WERI-Rb-1 (cell line): ENCODE results near the gene CAV2.

Experiments used
- DNase-seq: peaks from one replicate; pipeline ENCODE4 v3.0.0-alpha.2; 2020
- H3K27ac ChIP-seq: fragments of 250-450 bp; sonication (Bioruptor Pico); 2 replicates; pipeline ENCODE4 v1.5.1; 2020; ENCODE audit warnings: mild to moderate bottlenecking, moderate library complexity
- H3K27me3 ChIP-seq: fragments of 250-450 bp; sonication (Bioruptor Pico); 2 replicates; pipeline ENCODE4 v1.5.1; 2021; ENCODE audit warnings: mild to moderate bottlenecking, low read depth, moderate library complexity; ENCODE audit not compliant: insufficient read depth, severe bottlenecking
- H3K36me3 ChIP-seq: fragments of 250-450 bp; sonication (Bioruptor Pico); 2 replicates; pipeline ENCODE4 v1.5.1; 2020; ENCODE audit warnings: mild to moderate bottlenecking, moderate library complexity
- H3K4me3 ChIP-seq: 2 replicates; pipeline ENCODE4 v1.5.1; 2011; ENCODE audit warnings: low read depth, mild to moderate bottlenecking, control low read depth, low read length
- H3K9me3 ChIP-seq: fragments of 250-450 bp; sonication (Bioruptor Pico); 2 replicates; pipeline ENCODE4 v1.5.1; 2021; ENCODE audit warnings: mild to moderate bottlenecking, moderate library complexity; ENCODE audit not compliant: severe bottlenecking
- CTCF ChIP-seq: IDR thresholded peaks from 2 replicates; pipeline ENCODE4 v1.5.1; 2011; ENCODE audit warnings: low read depth, mild to moderate bottlenecking, control low read depth, inconsistent platforms, low read length

CAV2 gene

GRCh38 chr7:116491887-116492653, 7.5 kb upstream of the CAV2 start:
- TF ChIP-seq CTCF, result no peak
- H3K27me3 ChIP-seq, result peaks cover 19% of the 10 kb centered on the region
- H3K4me3 ChIP-seq, result no peak overlapping the region
- no peak overlapping the region for H3K27ac ChIP-seq
- no peaks in the 10 kb centered on the region for H3K36me3 ChIP-seq
- peaks cover 5% of the 10 kb centered on the region for H3K9me3 ChIP-seq
- no peak for DNase-seq

GRCh38 chr7:116492654-116493109, 6.9 kb upstream of the CAV2 start:
- no peak for DNase-seq
- Histone ChIP-seq H3K9me3 (peaks cover 5% of the 10 kb centered on the region), H3K4me3 (no peak overlapping the region), H3K27me3 (peaks cover 23% of the 10 kb centered on the region), H3K36me3 (no peaks in the 10 kb centered on the region), H3K27ac (no peak overlapping the region)
- no peak for TF ChIP-seq CTCF

- Histone ChIP-seq H3K9me3 (peaks cover 5% of the 10 kb centered on the region), H3K36me3 (no peaks in the 10 kb centered on the region), H3K4me3 (no peak overlapping the region), H3K27ac (no peak overlapping the region), H3K27me3 (peaks cover 21% of the 10 kb centered on the region)
- no peak for DNase-seq
- no peak for TF ChIP-seq CTCF
Observed at GRCh38 chr7:116493449-116493848, 6.1 kb upstream of the CAV2 start.

- no peak overlapping the region for H3K27ac ChIP-seq
- peaks cover 24% of the 10 kb centered on the region for H3K27me3 ChIP-seq
- H3K36me3 ChIP-seq, result no peaks in the 10 kb centered on the region
- no peak overlapping the region for H3K4me3 ChIP-seq
- DNase-seq, result no peak
- H3K9me3 ChIP-seq, result peaks cover 5% of the 10 kb centered on the region
- no peak for TF ChIP-seq CTCF
Observed at GRCh38 chr7:116494472-116494871, 5.1 kb upstream of the CAV2 start.

GRCh38 chr7:116495736-116496135, 3.8 kb upstream of the CAV2 start:
- no peak for DNase-seq
- Histone ChIP-seq H3K4me3 (no peak overlapping the region), H3K27me3 (peaks cover 36% of the 10 kb centered on the region), H3K27ac (no peak overlapping the region), H3K36me3 (no peaks in the 10 kb centered on the region), H3K9me3 (peaks cover 5% of the 10 kb centered on the region)
- no peak for TF ChIP-seq CTCF

- H3K27ac ChIP-seq, result no peak overlapping the region
- DNase-seq, result no peak
- H3K36me3 ChIP-seq, result no peaks in the 10 kb centered on the region
- no peak for TF ChIP-seq CTCF
- H3K27me3 ChIP-seq, result peaks cover 45% of the 10 kb centered on the region
- H3K4me3 ChIP-seq, result no peak overlapping the region
- peaks cover 5% of the 10 kb centered on the region for H3K9me3 ChIP-seq
Observed at GRCh38 chr7:116496653-116497052, 2.9 kb upstream of the CAV2 start.
